B cell (primary cell): ENCODE data around the gene CPNE4. TPM values are rescaled to one million over a fixed set of nuclear protein-coding genes. Genes with fewer than 3 reads are reported as not detected.

Experiments
- ATAC-seq: fragments of 200-7000 bp; cut with Tn5 transposase; one replicate; pipeline ENCODE4 v1.10.0; 2021; ENCODE audit warnings: low read depth, mild to moderate bottlenecking, moderate number of reproducible peaks, moderate library complexity
- CTCF ChIA-PET: fragments of 350-600 bp; sonication (Branson Sonifier 250); formaldehyde crosslinking; loops from one replicate; lab custom pipeline; 2021; ENCODE audit warnings: antibody characterized with exemption, inconsistent platforms; lab: Charles Lee
- POLR2A ChIA-PET: fragments of 350-600 bp; sonication (Branson Sonifier 250); formaldehyde crosslinking; loops from one replicate; lab custom pipeline; 2021; ENCODE audit warnings: antibody characterized with exemption; lab: Charles Lee
- DNase-seq: peaks from one replicate; pipeline ENCODE4 v3.0.0; 2013
- H2AFZ ChIP-seq: 2 replicates; pipeline ENCODE4 v1.6.1; 2012; ENCODE audit warnings: mild to moderate bottlenecking, low read depth, low read length; ENCODE audit not compliant: insufficient read depth, poor library complexity, severe bottlenecking
- H3K27ac ChIP-seq, 2 donors: 1 replicate in 1 of 2; 2 replicates in 1 of 2; pipeline ENCODE4 v1.5.1; 2012 to 2013; ENCODE audit warnings: low read length in 2 of 2, mild to moderate bottlenecking in 2 of 2, moderate library complexity in 1 of 2
- H3K27me3 ChIP-seq, 4 experiments: fragments of 200-600 bp in 1 of 4; sonication (generic) in 1 of 4; replicated peaks in 1 of 4; 1 replicate in 2 of 4; 2 replicates in 2 of 4; pipeline versions ENCODE4 v1.6.1 to v1.7.0; 2013 to 2016; ENCODE audit warnings: low read length in 3 of 4, mild to moderate bottlenecking in 2 of 4, mixed read lengths in 1 of 4, moderate library complexity in 1 of 4; ENCODE audit not compliant: insufficient read depth in 4 of 4, control insufficient read depth in 3 of 4; ENCODE audit errors: control extremely low read depth in 1 of 4
- H3K36me3 ChIP-seq, 2 experiments: replicated peaks in 1 of 2; 1 replicate in 1 of 2; 2 replicates in 1 of 2; pipeline versions ENCODE4 v1.6.1 to v1.7.1; 2013; ENCODE audit warnings: low read length in 1 of 2; ENCODE audit not compliant: insufficient read depth in 2 of 2, control insufficient read depth in 1 of 2; ENCODE audit errors: control extremely low read depth in 1 of 2, extremely low read depth in 1 of 2
- H3K4me1 ChIP-seq, 2 donors: fragments of 200-600 bp in 1 of 2; sonication (generic) in 1 of 2; 1 replicate in 1 of 2; 2 replicates in 1 of 2; pipeline versions ENCODE4 v1.5.1 to v1.6.1; 2013 to 2017; ENCODE audit warnings: low read length in 2 of 2; ENCODE audit not compliant: control insufficient read depth in 2 of 2, insufficient read depth in 2 of 2
- H3K4me2 ChIP-seq: replicated peaks from 2 replicates; pipeline ENCODE3; 2012; ENCODE audit warnings: mild to moderate bottlenecking, low read depth, low read length; ENCODE audit not compliant: poor library complexity, severe bottlenecking
- H3K4me3 ChIP-seq, 5 experiments: fragments of 200-600 bp in 1 of 5; sonication (generic) in 1 of 5; 1 replicate in 3 of 5; 2 replicates in 2 of 5; pipeline versions ENCODE4 v1.5.1 to v1.7.0; 2011 to 2016; ENCODE audit warnings: low read length in 4 of 5, mild to moderate bottlenecking in 4 of 5, low read depth in 2 of 5, control low read depth in 1 of 5, moderate library complexity in 1 of 5; ENCODE audit not compliant: insufficient read depth in 1 of 5; ENCODE audit errors: control extremely low read depth in 1 of 5, extremely low read depth in 1 of 5
- H3K79me2 ChIP-seq: fragments of 200-600 bp; sonication (generic); one replicate; pipeline ENCODE4 v1.6.0; 2016; ENCODE audit warnings: low read length; ENCODE audit not compliant: control insufficient read depth, insufficient read depth
- H3K9ac ChIP-seq: fragments of 200-600 bp; sonication (generic); 2 replicates; pipeline ENCODE4 v1.6.1; 2017; ENCODE audit warnings: mild to moderate bottlenecking, low read length, moderate library complexity
- H3K9me3 ChIP-seq, 3 donors: one replicate each; pipeline versions ENCODE4 v1.6.1 to v1.7.1; 2013; ENCODE audit warnings: low read length in 2 of 3; ENCODE audit not compliant: control insufficient read depth in 2 of 3, insufficient read depth in 1 of 3; ENCODE audit errors: control extremely low read depth in 1 of 3
- H4K20me1 ChIP-seq: 2 replicates; pipeline ENCODE4 v1.6.0; 2012; ENCODE audit warnings: mild to moderate bottlenecking, low read length; ENCODE audit not compliant: insufficient read depth, control insufficient read depth, poor library complexity, severe bottlenecking
- H3K27ac Mint-ChIP-seq: one replicate; pipeline ENCODE4 v1.8.0; 2021; ENCODE audit warnings: mixed read lengths
- H3K27me3 Mint-ChIP-seq: one replicate; pipeline ENCODE4 v1.8.0; 2021; ENCODE audit warnings: mixed read lengths
- H3K4me1 Mint-ChIP-seq: one replicate; pipeline ENCODE4 v1.8.0; 2021; ENCODE audit warnings: mixed read lengths
- H3K4me3 Mint-ChIP-seq: one replicate; pipeline ENCODE4 v1.8.0; 2021; ENCODE audit warnings: mixed read lengths
- H3K9me3 Mint-ChIP-seq: one replicate; pipeline ENCODE4 v1.8.0; 2022; ENCODE audit warnings: mixed read lengths; ENCODE audit not compliant: insufficient read depth
- CTCF ChIP-seq: fragments of 200-600 bp; IDR thresholded peaks from one replicate; pipeline ENCODE4 v1.8.0; 2022; ENCODE audit warnings: antibody characterized with exemption, mild to moderate bottlenecking
- EZH2 ChIP-seq: IDR thresholded peaks from 2 replicates; pipeline ENCODE4 v1.6.1; 2012; ENCODE audit warnings: borderline replicate concordance, low read depth, mild to moderate bottlenecking, moderate library complexity, low read length; ENCODE audit not compliant: insufficient read depth, poor library complexity, severe bottlenecking
- WGBS: methylation state at CpG from one replicate; pipeline ENCODE4 v1.1.5; 2013; ENCODE audit warnings: missing lambda C conversion rate; ENCODE audit not compliant: insufficient coverage; 5-methylcytosine and 5-hydroxymethylcytosine counted together
- intact Hi-C: fragments of 100-400 bp; cut with micrococcal nuclease; formaldehyde crosslinking; loops from one replicate; pipeline ENCODE4 v1.10.0; 2022
- polyA plus RNA-seq: library from polyadenylated mRNA; depleted of rRNA; stranded (reverse); fragments of >200 nt; gene quantifications from 2 replicates; pipeline ENCODE4 v1.2.3, GENCODE V29; 2012
- total RNA-seq, 2 donors: library from RNA; stranded (reverse); fragments of 120-200 nt in 1 of 2; gene quantifications; 1 replicate in 1 of 2; 2 replicates in 1 of 2; pipeline versions ENCODE4 v1.2.3 to v1.2.4, GENCODE V29; 2013 to 2022

The CPNE4 gene
- total and polyA plus RNA-seq, 2 donors (not counting 1 experiment from before 2014, with no cell fraction given): not detected

- H3K36me3 ChIP-seq: no peaks in the 10 kb centered on the region
- H3K79me2 ChIP-seq: no peaks in the 10 kb centered on the region
- peaks cover 0 to 4% (median 0%) of the 10 kb centered on the region in 4 experiments for H3K27me3 ChIP-seq
- no peak overlapping the region for H3K9ac ChIP-seq
- no peaks in the 10 kb centered on the region for H4K20me1 ChIP-seq
- H3K9me3 ChIP-seq: no peaks in the 10 kb centered on the region
- H3K4me1 ChIP-seq: no peaks in the 10 kb centered on the region
- Mint-ChIP-seq H3K27ac (no peak overlapping the region), H3K9me3 (peaks cover 2% of the 10 kb centered on the region), H3K27me3 (peaks cover 35% of the 10 kb centered on the region), H3K4me1 (no peaks in the 10 kb centered on the region), H3K4me3 (no peak overlapping the region)
- intact Hi-C loops: no loop called here
- no peak overlapping the region for H3K27ac ChIP-seq
- H3K4me3 ChIP-seq: no peak overlapping the region
- ATAC-seq: no peak
- POLR2A ChIA-PET: no interaction called here
- no peak for TF ChIP-seq CTCF
- TF ChIP-seq EZH2: no peak
- DNase-seq: no peak
- no peak overlapping the region for H2AFZ ChIP-seq
- H3K4me2 ChIP-seq: no peak overlapping the region
- CTCF ChIA-PET: no interaction called here
These were observed 494.7 kb downstream of the CPNE4 start for GRCh38 chr3:131540143-131540542.

DNA sequence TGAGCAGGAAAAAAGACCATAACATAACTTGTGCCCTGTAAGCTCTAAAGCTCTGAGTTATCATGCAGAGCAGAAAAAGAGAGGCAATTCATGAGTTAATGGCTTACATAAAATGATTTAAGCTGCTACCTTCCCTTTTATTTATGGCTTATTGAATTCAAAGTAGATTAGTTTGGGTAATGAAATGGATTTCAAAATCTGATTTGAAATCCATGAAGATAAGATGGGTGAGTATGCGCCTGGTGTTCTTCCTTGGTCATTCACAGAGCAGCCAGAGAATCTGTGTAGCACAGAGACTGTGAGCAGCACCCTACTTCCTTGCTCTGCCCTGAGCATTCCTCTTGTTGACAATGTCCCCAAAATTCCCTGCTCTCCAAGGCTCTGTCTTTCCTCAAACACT is 495.8 kb downstream of the CPNE4 start:
- POLR2A ChIA-PET: no interaction called here
- no peaks in the 10 kb centered on the region for H3K79me2 ChIP-seq
- H3K9me3 Mint-ChIP-seq: peaks cover 2% of the 10 kb centered on the region
- no peak overlapping the region for H3K27ac ChIP-seq
- H3K4me3 ChIP-seq: no peak overlapping the region
- intact Hi-C loops: no loop called here
- H3K36me3 ChIP-seq: no peaks in the 10 kb centered on the region
- H3K27me3 ChIP-seq: peaks cover 0 to 4% (median 0%) of the 10 kb centered on the region in 4 experiments
- ATAC-seq (no peak), DNase-seq (no peak)
- H3K4me1 Mint-ChIP-seq: no peaks in the 10 kb centered on the region
- H3K27me3 Mint-ChIP-seq: peaks cover 33% of the 10 kb centered on the region
- no peak overlapping the region for H3K27ac Mint-ChIP-seq
- TF ChIP-seq EZH2: no peak
- no peak for TF ChIP-seq CTCF
- 100% methylated on average over 1 of the region's 1 CpG for WGBS
- no peaks in the 10 kb centered on the region for H3K4me1 ChIP-seq
- no peaks in the 10 kb centered on the region for H3K9me3 ChIP-seq
- no peak overlapping the region for H3K9ac ChIP-seq
- H4K20me1 ChIP-seq: no peaks in the 10 kb centered on the region
- H3K4me3 Mint-ChIP-seq: no peak overlapping the region
- no peak overlapping the region for H3K4me2 ChIP-seq
- no peak overlapping the region for H2AFZ ChIP-seq
- CTCF ChIA-PET: interaction anchor here (0.7 kb wide), 1 partner anchor 11 kb away, joined by 3 read pairs; no protein-coding TSS in a partner anchor
